Purkinje cell (primary cell): ENCODE data around the gene BAIAP3. TPM values are rescaled to one million over a fixed set of nuclear protein-coding genes. Genes with fewer than 3 reads are reported as not detected.

ENCODE experiments used
- polyA plus RNA-seq: library from polyadenylated mRNA; unstranded; fragments of >200 nt; fragmentation: Nextera tagmentation; gene quantifications from 2 replicates; pipeline ENCODE4 v1.2.1, GENCODE V29; 2014

Gene BAIAP3, protein sequence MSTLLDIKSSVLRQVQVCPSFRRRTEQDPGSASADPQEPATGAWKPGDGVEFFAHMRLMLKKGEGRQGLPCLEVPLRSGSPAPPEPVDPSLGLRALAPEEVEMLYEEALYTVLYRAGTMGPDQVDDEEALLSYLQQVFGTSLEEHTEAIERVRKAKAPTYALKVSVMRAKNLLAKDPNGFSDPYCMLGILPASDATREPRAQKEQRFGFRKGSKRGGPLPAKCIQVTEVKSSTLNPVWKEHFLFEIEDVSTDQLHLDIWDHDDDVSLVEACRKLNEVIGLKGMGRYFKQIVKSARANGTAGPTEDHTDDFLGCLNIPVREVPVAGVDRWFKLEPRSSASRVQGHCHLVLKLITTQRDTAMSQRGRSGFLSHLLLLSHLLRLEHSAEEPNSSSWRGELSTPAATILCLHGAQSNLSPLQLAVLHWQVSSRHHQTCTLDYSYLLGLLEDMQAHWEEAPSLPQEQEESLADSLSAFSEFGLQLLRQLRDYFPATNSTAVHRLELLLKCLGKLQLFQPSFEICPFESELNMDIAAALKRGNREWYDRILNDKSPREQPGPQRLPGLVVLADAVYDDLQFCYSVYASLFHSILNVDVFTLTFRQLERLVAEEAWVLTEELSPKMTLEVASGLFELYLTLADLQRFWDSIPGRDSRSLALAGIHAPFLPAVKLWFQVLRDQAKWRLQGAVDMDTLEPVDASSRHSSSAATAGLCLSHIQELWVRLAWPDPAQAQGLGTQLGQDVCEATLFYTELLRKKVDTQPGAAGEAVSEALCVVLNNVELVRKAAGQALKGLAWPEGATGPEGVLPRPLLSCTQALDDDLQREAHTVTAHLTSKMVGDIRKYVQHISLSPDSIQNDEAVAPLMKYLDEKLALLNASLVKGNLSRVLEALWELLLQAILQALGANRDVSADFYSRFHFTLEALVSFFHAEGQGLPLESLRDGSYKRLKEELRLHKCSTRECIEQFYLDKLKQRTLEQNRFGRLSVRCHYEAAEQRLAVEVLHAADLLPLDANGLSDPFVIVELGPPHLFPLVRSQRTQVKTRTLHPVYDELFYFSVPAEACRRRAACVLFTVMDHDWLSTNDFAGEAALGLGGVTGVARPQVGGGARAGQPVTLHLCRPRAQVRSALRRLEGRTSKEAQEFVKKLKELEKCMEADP
- 0.43 and 1.5 TPM in 2 replicates for polyA plus RNA-seq

DNA sequence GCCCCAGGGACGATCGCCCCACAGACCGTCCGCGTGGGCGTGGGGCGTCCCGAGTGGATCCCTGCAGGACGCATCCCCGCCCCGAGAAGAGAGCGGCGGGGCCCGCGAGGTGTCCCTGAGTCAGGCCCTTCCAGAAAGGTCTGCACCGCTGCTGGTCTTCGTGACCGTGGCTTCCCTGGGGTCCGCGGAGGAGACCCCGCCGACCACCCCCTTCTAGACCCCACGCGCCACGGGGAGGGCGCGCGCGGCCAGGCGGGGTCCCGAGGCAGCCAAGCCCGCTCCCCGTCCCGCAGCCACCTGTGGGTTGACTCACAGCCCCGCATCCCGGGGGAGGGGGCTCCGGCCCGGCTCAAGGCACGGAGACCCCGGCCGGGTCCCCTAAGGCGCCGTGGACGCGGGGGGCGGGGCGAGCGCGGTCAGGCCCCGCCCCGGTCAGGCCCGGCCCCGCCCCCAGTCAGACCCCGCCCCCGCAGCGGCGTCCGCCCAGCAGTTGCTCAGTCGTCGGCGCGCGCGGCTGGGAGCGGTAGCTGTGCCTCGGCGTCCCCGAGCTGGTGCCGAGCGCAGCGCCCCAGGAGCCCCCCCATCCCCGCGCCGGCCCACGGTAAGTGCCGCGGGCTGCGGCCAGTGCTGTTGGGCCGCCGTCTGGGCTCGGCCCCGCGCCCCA is at the start of gene BAIAP3:
Gene BAIAP3 (plus strand): TSS at position 497 of the 664 bp plus-strand sequence. CDS start 4,905 bp downstream, outside the sequence.

DNA sequence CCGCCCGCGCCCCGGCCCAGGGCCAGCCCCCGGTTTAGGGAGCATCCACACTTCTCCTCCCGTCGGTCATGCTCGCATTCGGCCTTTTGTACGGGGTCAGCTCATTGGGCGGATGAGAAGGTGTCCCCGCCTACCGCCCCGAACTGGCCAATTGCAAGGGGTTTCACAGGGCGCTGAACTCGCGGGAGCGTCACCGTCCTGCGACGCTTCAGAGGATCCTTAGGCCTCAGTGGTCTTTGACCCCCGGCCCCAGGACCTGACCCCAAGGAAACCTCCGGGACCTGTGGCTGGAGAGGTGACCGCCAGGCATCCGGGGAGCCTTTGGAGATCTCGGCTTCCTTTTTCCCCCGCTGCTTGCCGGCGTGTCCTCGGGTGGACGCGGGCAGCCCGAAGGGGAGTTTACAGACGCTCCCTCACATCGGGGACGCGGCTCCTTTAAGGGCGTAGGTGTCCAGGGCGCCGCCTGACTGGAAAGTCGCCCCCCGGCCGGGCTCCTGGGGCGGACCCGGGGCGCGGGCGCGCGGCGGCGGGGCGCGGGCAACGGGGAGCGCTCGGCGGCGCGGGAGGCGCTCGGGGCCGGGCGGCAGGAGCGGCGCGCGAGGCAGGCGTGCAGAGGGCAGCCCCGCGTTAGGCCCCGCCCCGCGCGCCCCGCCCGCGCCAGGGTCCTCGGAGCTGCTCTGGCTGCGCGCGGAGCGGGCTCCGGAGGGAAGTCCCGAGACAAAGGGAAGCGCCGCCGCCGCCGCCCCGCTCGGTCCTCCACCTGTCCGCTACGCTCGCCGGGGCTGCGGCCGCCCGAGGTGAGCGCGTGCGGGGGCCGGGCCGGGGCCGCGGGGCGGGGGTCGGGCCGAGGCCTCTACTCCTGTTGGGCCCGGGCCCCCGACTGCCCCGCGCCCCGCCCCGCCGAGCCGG is 24.2 kb upstream of the BAIAP3 start, which contains the start of gene UBE2I:
Gene UBE2I (plus strand): TSS at position 660 of the 909 bp plus-strand sequence. CDS start 4,395 bp downstream, outside the sequence.

DNA sequence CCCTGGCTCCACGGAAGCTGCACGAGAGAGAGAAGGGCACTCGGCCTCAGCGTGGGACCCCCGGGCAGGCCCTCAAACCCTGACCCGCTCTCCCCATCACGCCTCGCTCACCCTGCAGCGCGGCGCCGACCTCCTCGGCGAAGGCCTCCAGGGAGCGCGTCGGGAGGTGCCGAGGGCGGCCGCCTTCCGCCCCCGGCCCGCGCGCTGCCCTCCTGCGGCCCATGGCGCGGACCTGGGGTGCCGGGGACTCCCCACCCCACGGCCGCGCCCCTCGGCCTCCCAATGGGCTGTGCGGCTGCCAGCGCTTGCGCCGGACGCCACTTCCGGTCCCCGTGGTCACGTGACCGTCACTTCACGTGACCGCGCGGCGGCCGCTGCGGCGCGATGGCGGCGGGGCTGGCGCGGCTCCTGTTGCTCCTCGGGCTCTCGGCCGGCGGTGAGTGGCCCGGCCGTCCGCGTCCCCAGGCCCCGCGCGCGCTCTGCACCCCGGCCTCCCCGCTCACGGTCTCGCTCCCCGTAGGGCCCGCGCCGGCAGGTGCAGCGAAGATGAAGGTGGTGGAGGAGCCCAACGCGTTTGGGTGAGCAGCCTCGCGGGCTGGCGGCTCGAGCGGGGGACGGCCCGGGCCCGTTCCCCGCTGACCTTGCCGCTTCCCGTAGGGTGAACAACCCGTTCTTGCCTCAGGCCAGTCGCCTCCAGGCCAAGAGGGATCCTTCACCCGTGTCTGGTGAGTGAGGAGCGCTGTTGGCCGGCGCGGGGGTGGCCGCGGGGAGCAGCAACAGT is 18.3 kb downstream of the BAIAP3 start, which contains the start of the genes GNPTG and TSR3:
Gene GNPTG (plus strand): TSS at position 350 of the 781 bp plus-strand sequence. CDS start 35 bp downstream, at position 385.
Gene TSR3 (minus strand): TSS at position 297 of the 781 bp plus-strand sequence. CDS start 74 bp downstream, at position 223.

Other genes starting within 250 kb of the BAIAP3 start
- not detected in 2 replicates for gene C1QTNF8, start 237.4 kb upstream of the BAIAP3 start, polyA plus RNA-seq
- 0.13 TPM in 1 of 2 replicates, not detected in the other for gene CACNA1H, start 180.5 kb upstream of the BAIAP3 start, polyA plus RNA-seq
- gene TPSG1, start 108.4 kb upstream of the BAIAP3 start, polyA plus RNA-seq, result not detected in 2 replicates
- gene TPSB2, start 103.5 kb upstream of the BAIAP3 start, polyA plus RNA-seq, result not detected in 2 replicates
- gene TPSAB1, start 92.9 kb upstream of the BAIAP3 start, polyA plus RNA-seq, result not detected in 2 replicates
- not detected in 2 replicates for gene TPSD1, start 77.6 kb upstream of the BAIAP3 start, polyA plus RNA-seq
- 7.7 and 10.6 TPM in 2 replicates for gene UBE2I, start 24.0 kb upstream of the BAIAP3 start, polyA plus RNA-seq
- 8.4 and 12.0 TPM in 2 replicates for gene TSR3, start 18.2 kb downstream of the BAIAP3 start, polyA plus RNA-seq
- 24.3 and 38.4 TPM in 2 replicates for gene GNPTG, start 18.3 kb downstream of the BAIAP3 start, polyA plus RNA-seq
- 2.1 and 3.6 TPM in 2 replicates for gene UNKL, start 81.1 kb downstream of the BAIAP3 start, polyA plus RNA-seq
- 8.0 and 23.6 TPM in 2 replicates for gene UQCC4, start 87.1 kb downstream of the BAIAP3 start, polyA plus RNA-seq
- gene PERCC1, start 97.4 kb downstream of the BAIAP3 start, polyA plus RNA-seq, result not detected in 2 replicates
- gene CCDC154, start 110.9 kb downstream of the BAIAP3 start, polyA plus RNA-seq, result 0.73 TPM in 1 of 2 replicates, not detected in the other
- 0.52 and 0.55 TPM in 2 replicates for gene CLCN7, start 141.4 kb downstream of the BAIAP3 start, polyA plus RNA-seq
- not detected in 2 replicates for gene PTX4, start 155.3 kb downstream of the BAIAP3 start, polyA plus RNA-seq
- 0.55 and 0.67 TPM in 2 replicates for gene TELO2, start 159.7 kb downstream of the BAIAP3 start, polyA plus RNA-seq
- not detected in 2 replicates for gene TMEM204, start 200.0 kb downstream of the BAIAP3 start, polyA plus RNA-seq